Measurements from ENCODE around the gene DSCAM.

Gene DSCAM

GRCh38 chr21:40531016-40531415 is 315.9 kb downstream of the DSCAM start:
- Histone ChIP-seq H3K27ac (ENCODE audit: low read depth, low read length, poor library complexity, severe bottlenecking) (no peak overlapping the region), H4K20me1 (ENCODE audit: insufficient read depth, low read length) (no peaks in the 10 kb centered on the region), H3K27me3 (ENCODE audit: insufficient read depth, low read length) (no peaks in the 10 kb centered on the region), H3K79me2 (ENCODE audit: insufficient read depth, low read length) (no peaks in the 10 kb centered on the region), H3K9me3 (ENCODE audit: low read length) (no peaks in the 10 kb centered on the region), H2AFZ (ENCODE audit: low read length) (no peak overlapping the region), H3K9ac (ENCODE audit: low read length) (no peak overlapping the region), H3K4me2 (ENCODE audit: low read length) (no peak overlapping the region), H3K4me3 (ENCODE audit: low read depth, low read length, poor library complexity, severe bottlenecking) (no peak overlapping the region), H3K36me3 (ENCODE audit: insufficient read depth, low read length) (no peaks in the 10 kb centered on the region), H3K9me2 (ENCODE audit: low read depth, low read length) (no peaks in the 10 kb centered on the region), H3F3A (ENCODE audit: insufficient read depth, low read length) (no peaks in the 10 kb centered on the region), H3K4me1 (ENCODE audit: insufficient read depth, low read length, severe bottlenecking) (no peaks in the 10 kb centered on the region)
- TF ChIP-seq CTCF (IDR thresholded peaks at IDR 0.05; ENCODE audit: low read length) (no peak), EZH2 (IDR thresholded peaks at IDR 0.05; ENCODE audit: borderline replicate concordance, low read length) (no peak)

GRCh38 chr21:40517646-40518045 is 329.3 kb downstream of the DSCAM start:
- no peaks in the 10 kb centered on the region for H3K9me2 ChIP-seq (ENCODE audit: low read depth, low read length)
- H3K9ac ChIP-seq (ENCODE audit: low read length) = no peak overlapping the region
- H3K27ac ChIP-seq (ENCODE audit: low read depth, low read length, poor library complexity, severe bottlenecking) = no peak overlapping the region
- no peaks in the 10 kb centered on the region for H4K20me1 ChIP-seq (ENCODE audit: insufficient read depth, low read length)
- H3K4me2 ChIP-seq (ENCODE audit: low read length) = no peak overlapping the region
- H3F3A ChIP-seq (ENCODE audit: insufficient read depth, low read length) = no peaks in the 10 kb centered on the region
- no peaks in the 10 kb centered on the region for H3K4me1 ChIP-seq (ENCODE audit: insufficient read depth, low read length, severe bottlenecking)
- no peak overlapping the region for H3K4me3 ChIP-seq (ENCODE audit: low read depth, low read length, poor library complexity, severe bottlenecking)
- H3K9me3 ChIP-seq (ENCODE audit: low read length) = no peaks in the 10 kb centered on the region
- H3K36me3 ChIP-seq (ENCODE audit: insufficient read depth, low read length) = no peaks in the 10 kb centered on the region
- H3K27me3 ChIP-seq (ENCODE audit: insufficient read depth, low read length) = no peaks in the 10 kb centered on the region
- TF ChIP-seq CTCF (IDR thresholded peaks at IDR 0.05; ENCODE audit: low read length) (no peak), EZH2 (IDR thresholded peaks at IDR 0.05; ENCODE audit: borderline replicate concordance, low read length) (no peak)
- no peak overlapping the region for H2AFZ ChIP-seq (ENCODE audit: low read length)
- no peaks in the 10 kb centered on the region for H3K79me2 ChIP-seq (ENCODE audit: insufficient read depth, low read length)

- H3K27ac ChIP-seq (ENCODE audit: low read depth, low read length, poor library complexity, severe bottlenecking) = no peak overlapping the region
- no peaks in the 10 kb centered on the region for H3K9me3 ChIP-seq (ENCODE audit: low read length)
Observed at GRCh38 chr21:40516335-40516734, 330.6 kb downstream of the DSCAM start.

More at GRCh38 chr21:40516335-40516734, 330.6 kb downstream of the DSCAM start:
- Histone ChIP-seq H2AFZ (ENCODE audit: low read length) (no peak overlapping the region), H3K36me3 (ENCODE audit: insufficient read depth, low read length) (no peaks in the 10 kb centered on the region), H3K9ac (ENCODE audit: low read length) (no peak overlapping the region), H3K4me2 (ENCODE audit: low read length) (no peak overlapping the region), H3F3A (ENCODE audit: insufficient read depth, low read length) (no peaks in the 10 kb centered on the region), H3K4me3 (ENCODE audit: low read depth, low read length, poor library complexity, severe bottlenecking) (no peak overlapping the region), H4K20me1 (ENCODE audit: insufficient read depth, low read length) (no peaks in the 10 kb centered on the region), H3K4me1 (ENCODE audit: insufficient read depth, low read length, severe bottlenecking) (no peaks in the 10 kb centered on the region), H3K9me2 (ENCODE audit: low read depth, low read length) (no peaks in the 10 kb centered on the region), H3K27me3 (ENCODE audit: insufficient read depth, low read length) (no peaks in the 10 kb centered on the region), H3K79me2 (ENCODE audit: insufficient read depth, low read length) (no peaks in the 10 kb centered on the region)
- TF ChIP-seq EZH2 (IDR thresholded peaks at IDR 0.05; ENCODE audit: borderline replicate concordance, low read length) (no peak), CTCF (IDR thresholded peaks at IDR 0.05; ENCODE audit: low read length) (no peak)

Data from OCI-LY1 (cell line).